ENCODE data around the gene ACAA2. TPM values are rescaled to one million over a fixed set of nuclear protein-coding genes. Genes with fewer than 3 reads are reported as not detected.

Gene ACAA2
- total and polyA plus RNA-seq, 2 of the 8 experiments (the other 6 are each of a cell fraction or from before 2014, with no cell fraction given) = 63.4 to 151 TPM

- no peak for TF ChIP-seq TAF1 (IDR thresholded peaks at IDR 0.05; ENCODE audit: low read depth, low read length)
- no peak for TF ChIP-seq RBBP5 (IDR thresholded peaks at IDR 0.05; ENCODE audit: borderline replicate concordance, low read depth, low read length)
- TF ChIP-seq NRF1 (IDR thresholded peaks at IDR 0.05; ENCODE audit: low read depth, low read length) = no peak
- no peak for TF ChIP-seq KDM5A (IDR thresholded peaks at IDR 0.05; ENCODE audit: low read length)
Measured at GRCh38 chr18:49752095-49752457, 61.3 kb downstream of the ACAA2 start (continued).
